B cell (primary cell): ENCODE measurements around the gene MESP2. TPM values are rescaled to one million over a fixed set of nuclear protein-coding genes. Genes with fewer than 3 reads are reported as not detected.

Experiments
- ATAC-seq: fragments of 200-7000 bp; cut with Tn5 transposase; one replicate; pipeline ENCODE4 v1.10.0; 2021; ENCODE audit warnings: low read depth, mild to moderate bottlenecking, moderate number of reproducible peaks, moderate library complexity
- CTCF ChIA-PET: fragments of 350-600 bp; sonication (Branson Sonifier 250); formaldehyde crosslinking; loops from one replicate; lab custom pipeline; 2021; ENCODE audit warnings: antibody characterized with exemption, inconsistent platforms; lab: Charles Lee
- POLR2A ChIA-PET: fragments of 350-600 bp; sonication (Branson Sonifier 250); formaldehyde crosslinking; loops from one replicate; lab custom pipeline; 2021; ENCODE audit warnings: antibody characterized with exemption; lab: Charles Lee
- DNase-seq: peaks from one replicate; pipeline ENCODE4 v3.0.0; 2013
- H2AFZ ChIP-seq: 2 replicates; pipeline ENCODE4 v1.6.1; 2012; ENCODE audit warnings: mild to moderate bottlenecking, low read depth, low read length; ENCODE audit not compliant: insufficient read depth, poor library complexity, severe bottlenecking
- H3K27ac ChIP-seq, 2 donors: 1 replicate in 1 of 2; 2 replicates in 1 of 2; pipeline ENCODE4 v1.5.1; 2012 to 2013; ENCODE audit warnings: low read length in 2 of 2, mild to moderate bottlenecking in 2 of 2, moderate library complexity in 1 of 2
- H3K27me3 ChIP-seq, 4 experiments: fragments of 200-600 bp in 1 of 4; sonication (generic) in 1 of 4; replicated peaks in 1 of 4; 1 replicate in 2 of 4; 2 replicates in 2 of 4; pipeline versions ENCODE4 v1.6.1 to v1.7.0; 2013 to 2016; ENCODE audit warnings: low read length in 3 of 4, mild to moderate bottlenecking in 2 of 4, mixed read lengths in 1 of 4, moderate library complexity in 1 of 4; ENCODE audit not compliant: insufficient read depth in 4 of 4, control insufficient read depth in 3 of 4; ENCODE audit errors: control extremely low read depth in 1 of 4
- H3K36me3 ChIP-seq, 2 experiments: replicated peaks in 1 of 2; 1 replicate in 1 of 2; 2 replicates in 1 of 2; pipeline versions ENCODE4 v1.6.1 to v1.7.1; 2013; ENCODE audit warnings: low read length in 1 of 2; ENCODE audit not compliant: insufficient read depth in 2 of 2, control insufficient read depth in 1 of 2; ENCODE audit errors: control extremely low read depth in 1 of 2, extremely low read depth in 1 of 2
- H3K4me1 ChIP-seq, 2 donors: fragments of 200-600 bp in 1 of 2; sonication (generic) in 1 of 2; 1 replicate in 1 of 2; 2 replicates in 1 of 2; pipeline versions ENCODE4 v1.5.1 to v1.6.1; 2013 to 2017; ENCODE audit warnings: low read length in 2 of 2; ENCODE audit not compliant: control insufficient read depth in 2 of 2, insufficient read depth in 2 of 2
- H3K4me2 ChIP-seq: replicated peaks from 2 replicates; pipeline ENCODE3; 2012; ENCODE audit warnings: mild to moderate bottlenecking, low read depth, low read length; ENCODE audit not compliant: poor library complexity, severe bottlenecking
- H3K4me3 ChIP-seq, 5 experiments: fragments of 200-600 bp in 1 of 5; sonication (generic) in 1 of 5; 1 replicate in 3 of 5; 2 replicates in 2 of 5; pipeline versions ENCODE4 v1.5.1 to v1.7.0; 2011 to 2016; ENCODE audit warnings: low read length in 4 of 5, mild to moderate bottlenecking in 4 of 5, low read depth in 2 of 5, control low read depth in 1 of 5, moderate library complexity in 1 of 5; ENCODE audit not compliant: insufficient read depth in 1 of 5; ENCODE audit errors: control extremely low read depth in 1 of 5, extremely low read depth in 1 of 5
- H3K79me2 ChIP-seq: fragments of 200-600 bp; sonication (generic); one replicate; pipeline ENCODE4 v1.6.0; 2016; ENCODE audit warnings: low read length; ENCODE audit not compliant: control insufficient read depth, insufficient read depth
- H3K9ac ChIP-seq: fragments of 200-600 bp; sonication (generic); 2 replicates; pipeline ENCODE4 v1.6.1; 2017; ENCODE audit warnings: mild to moderate bottlenecking, low read length, moderate library complexity
- H3K9me3 ChIP-seq, 3 donors: one replicate each; pipeline versions ENCODE4 v1.6.1 to v1.7.1; 2013; ENCODE audit warnings: low read length in 2 of 3; ENCODE audit not compliant: control insufficient read depth in 2 of 3, insufficient read depth in 1 of 3; ENCODE audit errors: control extremely low read depth in 1 of 3
- H4K20me1 ChIP-seq: 2 replicates; pipeline ENCODE4 v1.6.0; 2012; ENCODE audit warnings: mild to moderate bottlenecking, low read length; ENCODE audit not compliant: insufficient read depth, control insufficient read depth, poor library complexity, severe bottlenecking
- H3K27ac Mint-ChIP-seq: one replicate; pipeline ENCODE4 v1.8.0; 2021; ENCODE audit warnings: mixed read lengths
- H3K27me3 Mint-ChIP-seq: one replicate; pipeline ENCODE4 v1.8.0; 2021; ENCODE audit warnings: mixed read lengths
- H3K4me1 Mint-ChIP-seq: one replicate; pipeline ENCODE4 v1.8.0; 2021; ENCODE audit warnings: mixed read lengths
- H3K4me3 Mint-ChIP-seq: one replicate; pipeline ENCODE4 v1.8.0; 2021; ENCODE audit warnings: mixed read lengths
- H3K9me3 Mint-ChIP-seq: one replicate; pipeline ENCODE4 v1.8.0; 2022; ENCODE audit warnings: mixed read lengths; ENCODE audit not compliant: insufficient read depth
- CTCF ChIP-seq: fragments of 200-600 bp; IDR thresholded peaks from one replicate; pipeline ENCODE4 v1.8.0; 2022; ENCODE audit warnings: antibody characterized with exemption, mild to moderate bottlenecking
- EZH2 ChIP-seq: IDR thresholded peaks from 2 replicates; pipeline ENCODE4 v1.6.1; 2012; ENCODE audit warnings: borderline replicate concordance, low read depth, mild to moderate bottlenecking, moderate library complexity, low read length; ENCODE audit not compliant: insufficient read depth, poor library complexity, severe bottlenecking
- WGBS: methylation state at CpG from one replicate; pipeline ENCODE4 v1.1.5; 2013; ENCODE audit warnings: missing lambda C conversion rate; ENCODE audit not compliant: insufficient coverage; 5-methylcytosine and 5-hydroxymethylcytosine counted together
- intact Hi-C: fragments of 100-400 bp; cut with micrococcal nuclease; formaldehyde crosslinking; loops from one replicate; pipeline ENCODE4 v1.10.0; 2022
- polyA plus RNA-seq: library from polyadenylated mRNA; depleted of rRNA; stranded (reverse); fragments of >200 nt; gene quantifications from 2 replicates; pipeline ENCODE4 v1.2.3, GENCODE V29; 2012
- total RNA-seq, 2 donors: library from RNA; stranded (reverse); fragments of 120-200 nt in 1 of 2; gene quantifications; 1 replicate in 1 of 2; 2 replicates in 1 of 2; pipeline versions ENCODE4 v1.2.3 to v1.2.4, GENCODE V29; 2013 to 2022

MESP2 gene
- total and polyA plus RNA-seq, 2 donors (not counting 1 experiment from before 2014, with no cell fraction given) = not detected

GRCh38 chr15:89808160-89808870 is 32.2 kb downstream of the MESP2 start:
- Histone ChIP-seq H4K20me1 (no peaks in the 10 kb centered on the region), H3K4me2 (no peak overlapping the region), H3K9ac (no peak overlapping the region), H3K4me3 (no peak overlapping the region), H3K9me3 (no peaks in the 10 kb centered on the region), H2AFZ (no peak overlapping the region), H3K27me3 (peaks cover 0 to 14% (median 5%) of the 10 kb centered on the region in 4 experiments), H3K79me2 (no peaks in the 10 kb centered on the region), H3K4me1 (no peaks in the 10 kb centered on the region), H3K36me3 (no peaks in the 10 kb centered on the region), H3K27ac (no peak overlapping the region)
- ATAC-seq = no peak
- DNase-seq = no peak
- POLR2A ChIA-PET = no interaction called here
- Mint-ChIP-seq H3K27ac (no peak overlapping the region), H3K4me1 (no peaks in the 10 kb centered on the region), H3K9me3 (no peaks in the 10 kb centered on the region), H3K27me3 (peaks cover 7% of the 10 kb centered on the region), H3K4me3 (no peak overlapping the region)
- CTCF ChIA-PET = no interaction called here
- TF ChIP-seq EZH2 (no peak), CTCF (no peak)
- intact Hi-C loops = no loop called here
- WGBS = 87% methylated on average over 6 of the region's 10 CpGs

GRCh38 chr15:89809093-89809786 is 33.1 kb downstream of the MESP2 start:
- no peaks in the 10 kb centered on the region for H3K9me3 Mint-ChIP-seq
- no peaks in the 10 kb centered on the region for H4K20me1 ChIP-seq
- peaks cover 4% of the 10 kb centered on the region for H3K4me1 Mint-ChIP-seq
- ATAC-seq (no peak), DNase-seq (no peak)
- no peaks in the 10 kb centered on the region for H3K36me3 ChIP-seq
- CTCF ChIA-PET = no interaction called here
- peaks cover 8 to 9% of the 10 kb centered on the region in 2 donors for H3K4me1 ChIP-seq
- no peaks in the 10 kb centered on the region for H3K9me3 ChIP-seq
- no peak overlapping the region for H3K4me2 ChIP-seq
- H3K4me3 Mint-ChIP-seq = no peak overlapping the region
- peaks cover 11% of the 10 kb centered on the region for H3K27me3 Mint-ChIP-seq
- intact Hi-C loops = no loop called here
- no peak overlapping the region for H3K27ac ChIP-seq
- H3K79me2 ChIP-seq = no peaks in the 10 kb centered on the region
- H3K27me3 ChIP-seq = peaks cover 0 to 23% (median 12%) of the 10 kb centered on the region in 4 experiments
- H2AFZ ChIP-seq = no peak overlapping the region
- H3K4me3 ChIP-seq = no peak overlapping the region
- WGBS = 97% methylated on average over 6 of the region's 8 CpGs
- H3K9ac ChIP-seq = no peak overlapping the region
- H3K27ac Mint-ChIP-seq = no peak overlapping the region
- POLR2A ChIA-PET = no interaction called here
- no peak for TF ChIP-seq EZH2
